ENCODE data around the gene STRA6. TPM values are rescaled to one million over a fixed set of nuclear protein-coding genes. Genes with fewer than 3 reads are reported as not detected.

STRA6 gene
- total RNA-seq, 1 donor from 2014 or later = not detected

GRCh38 chr15:74245342-74245931 lies 42.9 kb upstream of the STRA6 start:
- TF ChIP-seq CTCF (IDR thresholded peaks at IDR 0.05) = no peak
- peaks cover 18% of the 10 kb centered on the region for H3K27me3 ChIP-seq
- H3K36me3 ChIP-seq = no peaks in the 10 kb centered on the region
- H3K9me3 ChIP-seq = no peaks in the 10 kb centered on the region
- ATAC-seq (no peak), DNase-seq (no peak)
- H3K27ac ChIP-seq = no peak overlapping the region
- intact Hi-C loops (cut with DNase I) = no loop called here
- H3K4me3 ChIP-seq = no peak overlapping the region
- H3K4me1 ChIP-seq = peaks cover 8% of the 10 kb centered on the region

- ATAC-seq (no peak), DNase-seq (no peak)
- no peaks in the 10 kb centered on the region for H3K36me3 ChIP-seq
- intact Hi-C loops (cut with DNase I) = no loop called here
- no peaks in the 10 kb centered on the region for H3K9me3 ChIP-seq
- H3K4me1 ChIP-seq = peaks cover 13% of the 10 kb centered on the region
- peaks cover 18% of the 10 kb centered on the region for H3K27me3 ChIP-seq
- no peak for TF ChIP-seq CTCF (IDR thresholded peaks at IDR 0.05)
- no peak overlapping the region for H3K27ac ChIP-seq
- no peak overlapping the region for H3K4me3 ChIP-seq
Observed at GRCh38 chr15:74244822-74245341, 42.3 kb upstream of the STRA6 start.

- no peak overlapping the region for H3K4me3 ChIP-seq
- peaks cover 19% of the 10 kb centered on the region for H3K4me1 ChIP-seq
- no peak for ATAC-seq
- H3K27ac ChIP-seq = no peak overlapping the region
- intact Hi-C loops (cut with DNase I) = no loop called here
- no peaks in the 10 kb centered on the region for H3K36me3 ChIP-seq
- H3K27me3 ChIP-seq = peaks cover 18% of the 10 kb centered on the region
- H3K9me3 ChIP-seq = no peaks in the 10 kb centered on the region
- no peak for DNase-seq
- no peak for TF ChIP-seq CTCF (IDR thresholded peaks at IDR 0.05)
Observed at GRCh38 chr15:74243431-74243830, 40.8 kb upstream of the STRA6 start.

- Histone ChIP-seq H3K27me3 (peaks cover 18% of the 10 kb centered on the region), H3K36me3 (no peaks in the 10 kb centered on the region), H3K9me3 (no peaks in the 10 kb centered on the region), H3K4me1 (peaks cover 19% of the 10 kb centered on the region), H3K4me3 (no peak overlapping the region), H3K27ac (no peak overlapping the region)
- intact Hi-C loops (cut with DNase I) = no loop called here
- DNase-seq = no peak
- TF ChIP-seq CTCF (IDR thresholded peaks at IDR 0.05) = no peak
- peak; percentile 27 for ATAC-seq
Observed at GRCh38 chr15:74242441-74243185, 40.0 kb upstream of the STRA6 start.

- DNase-seq = no peak
- Histone ChIP-seq H3K9me3 (no peaks in the 10 kb centered on the region), H3K36me3 (no peaks in the 10 kb centered on the region), H3K4me1 (peaks cover 19% of the 10 kb centered on the region), H3K4me3 (no peak overlapping the region), H3K27ac (no peak overlapping the region), H3K27me3 (peaks cover 12% of the 10 kb centered on the region)
- intact Hi-C loops (cut with DNase I) = no loop called here
- TF ChIP-seq CTCF (IDR thresholded peaks at IDR 0.05) = no peak
- no peak for ATAC-seq
Observed at GRCh38 chr15:74240897-74241614, 38.5 kb upstream of the STRA6 start.
